K562 treated with DMSO at 1 percent for 24 hours (cell line): Measurements from ENCODE around the gene PPP4R3A. TPM values are rescaled to one million over a fixed set of nuclear protein-coding genes. Genes with fewer than 3 reads are reported as not detected.

Experiments used
- total RNA-seq: library from RNA; unstranded; fragments of 300-600 nt; gene quantifications from 2 replicates; pipeline ENCODE4 v1.2.3, GENCODE V29; 2022; ENCODE audit warnings: low read depth; ENCODE audit not compliant: insufficient read depth

The PPP4R3A gene
- total RNA-seq, result 28.2 and 34.5 TPM in 2 replicates

DNA sequence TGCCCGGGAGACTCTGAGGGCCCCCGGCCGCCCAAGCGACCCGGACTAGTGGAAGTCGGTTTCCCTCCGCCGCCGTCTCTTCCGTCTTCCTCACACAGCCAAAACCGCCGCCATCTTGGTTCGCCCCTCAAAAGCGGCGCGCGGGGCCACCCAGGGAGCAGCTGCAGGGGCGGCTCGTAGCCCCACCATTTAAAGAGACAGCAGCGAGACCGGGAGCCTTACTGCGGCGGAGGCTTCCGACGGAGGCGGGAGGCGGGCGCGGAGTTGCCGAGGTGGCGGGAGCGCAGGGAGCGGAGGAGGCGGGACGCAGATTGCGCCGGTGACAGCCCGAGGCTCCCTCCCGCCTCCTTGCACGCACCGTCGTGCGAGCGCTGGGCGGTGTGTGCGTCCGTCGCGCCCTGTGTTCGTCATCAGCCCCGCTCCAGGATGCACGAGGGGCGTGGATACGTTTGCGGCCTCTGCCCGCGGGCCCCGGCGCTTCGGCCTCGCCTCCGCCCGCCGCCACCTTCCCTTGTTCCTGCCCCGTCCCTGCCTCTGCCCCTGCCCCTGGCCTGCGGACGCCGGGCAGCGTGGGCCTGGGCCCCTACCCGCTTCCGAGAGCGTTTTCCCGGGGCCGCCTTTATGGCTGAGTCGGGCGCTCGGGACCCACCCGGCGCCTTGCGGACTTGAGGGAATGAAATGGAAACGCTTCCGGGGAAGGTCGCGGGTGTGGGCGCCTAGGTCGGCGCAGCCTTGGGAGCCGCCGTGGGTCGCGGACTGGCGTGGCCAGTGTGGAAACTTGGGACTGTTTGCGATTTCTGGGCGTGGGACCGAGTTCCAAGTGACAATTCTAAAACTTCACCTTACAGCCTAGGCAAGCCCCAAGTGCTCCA, at the start of gene PPP4R3A:
Gene PPP4R3A, minus strand, starts transcription at position 140 of the 872 bp plus-strand sequence. CDS start 663 bp downstream, outside the sequence.

DNA sequence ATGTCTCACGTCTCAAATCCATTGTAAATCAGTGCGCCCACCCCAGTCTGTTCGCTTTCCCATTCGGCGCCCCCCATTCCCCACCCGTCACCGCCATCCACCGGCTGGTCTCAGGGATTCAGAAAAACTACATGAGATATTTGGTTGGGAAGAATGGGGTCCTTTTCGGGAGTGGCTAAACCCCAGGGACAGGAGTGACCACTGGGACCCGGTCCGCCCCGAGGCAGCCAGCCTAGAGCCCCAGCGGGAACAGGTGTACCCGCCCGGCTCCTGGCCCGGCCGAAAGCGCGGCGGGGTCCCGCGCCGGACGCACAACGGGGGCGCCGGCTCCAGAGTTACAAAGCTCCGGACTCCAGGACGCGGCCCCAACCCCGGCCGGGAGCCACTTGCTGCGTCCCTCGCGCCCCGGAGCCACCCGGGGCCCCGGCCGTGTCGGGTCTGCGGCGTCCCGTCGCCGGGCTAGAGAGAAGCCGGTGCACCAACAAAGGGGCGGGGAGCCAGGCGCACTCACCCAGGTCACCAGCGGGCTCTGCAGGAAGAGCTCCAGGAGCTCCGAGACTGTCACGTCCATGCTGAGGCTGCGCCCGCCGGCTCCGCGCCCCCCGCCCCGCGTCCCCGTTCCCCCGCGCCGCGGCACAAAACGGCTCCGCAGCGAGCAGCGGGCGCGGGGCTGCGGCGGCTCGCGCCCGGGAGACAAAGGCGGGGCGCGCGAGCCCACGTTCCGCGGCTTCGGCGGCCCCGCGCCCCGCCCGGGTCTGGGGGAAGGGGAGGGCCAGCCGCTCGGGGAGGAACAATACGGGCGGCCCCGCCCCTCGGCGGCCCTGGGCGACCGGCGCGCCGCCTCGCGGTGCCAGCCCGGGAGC, 92.8 kb downstream of the PPP4R3A start, which contains the start of gene CCDC88C:
Gene CCDC88C, minus strand, starts transcription at position 701 of the 863 bp plus-strand sequence. Its CDS starts 130 bp downstream, at position 571.

Other genes starting within 250 kb of the PPP4R3A start
- 8.3 and 9.0 TPM in 2 replicates for gene CCDC88C, start 92.5 kb downstream of the PPP4R3A start, total RNA-seq
- gene CATSPERB, start 221.8 kb upstream of the PPP4R3A start, total RNA-seq, result not detected in 2 replicates